ENCODE data around the gene JKAMP.

GRCh38 chr14:59474172-59474571, 10.1 kb upstream of the JKAMP start:
- TF ChIP-seq CTCF (IDR thresholded peaks at IDR 0.05; ENCODE audit: low read depth, low read length, missing input control), result no peak
- TF ChIP-seq TAF1 (conservative IDR thresholded peaks at IDR 0.05), result no peak
- TF ChIP-seq ZBTB33 (IDR thresholded peaks at IDR 0.05), result no peak
- no peak for TF ChIP-seq JUND (IDR thresholded peaks at IDR 0.05)
- no peak for TF ChIP-seq RAD21 (IDR thresholded peaks at IDR 0.05)
- TF ChIP-seq GABPA (IDR thresholded peaks at IDR 0.05 in 1 of 2, conservative IDR thresholded peaks at IDR 0.05 in 1 of 2), result no peak
- TF ChIP-seq EGR1 (IDR thresholded peaks at IDR 0.05; ENCODE audit: low read depth in 2 of 2), result no peak
- TF ChIP-seq MAX (IDR thresholded peaks at IDR 0.05), result no peak
- TF ChIP-seq HNF4G (IDR thresholded peaks at IDR 0.05), result no peak
- TF ChIP-seq ATF3 (IDR thresholded peaks at IDR 0.05), result no peak
- no peak for TF ChIP-seq SP1 (IDR thresholded peaks at IDR 0.05)
- no peak for TF ChIP-seq NR2F2 (IDR thresholded peaks at IDR 0.05)
- TF ChIP-seq YY1 (IDR thresholded peaks at IDR 0.05), result no peak
